Esophagus muscularis mucosa (tissue), 4 donors: ENCODE data around the gene CTDSPL. TPM values are rescaled to one million over a fixed set of nuclear protein-coding genes. Genes with fewer than 3 reads are reported as not detected.

ENCODE experiments used
- DNase-seq: peaks from one replicate; pipeline ENCODE4 v3.0.0-alpha.2; 2017; ENCODE audit errors: extremely low spot score
- H3K27ac ChIP-seq, 4 donors: fragments of 200-600 bp; sonication (generic); replicated peaks in 1 of 4; 1 replicate in 3 of 4; 2 replicates in 1 of 4; pipeline ENCODE4 v1.5.1; 2016 to 2019; ENCODE audit warnings: mild to moderate bottlenecking in 1 of 4
- H3K27me3 ChIP-seq, 4 donors: fragments of 200-600 bp; sonication (generic); one replicate each; pipeline versions ENCODE4 v1.5.1 to v1.6.0; 2016 to 2019
- H3K36me3 ChIP-seq, 4 donors: fragments of 200-600 bp; sonication (generic); one replicate each; pipeline ENCODE4 v1.5.1; 2016 to 2019
- H3K4me1 ChIP-seq, 4 donors: fragments of 200-600 bp; sonication (generic); one replicate each; pipeline ENCODE4 v1.5.1; 2016 to 2019
- H3K4me3 ChIP-seq, 4 donors: fragments of 200-600 bp; sonication (generic); 1 replicate in 2 of 4; 2 replicates in 2 of 4; pipeline ENCODE4 v1.5.1; 2016 to 2019; ENCODE audit warnings: mild to moderate bottlenecking in 4 of 4, moderate library complexity in 1 of 4
- H3K9me3 ChIP-seq, 4 donors: fragments of 200-600 bp; sonication (generic); 1 replicate in 3 of 4; 2 replicates in 1 of 4; pipeline ENCODE4 v1.5.1; 2016 to 2019
- CTCF ChIP-seq, 3 experiments: fragments of 200-600 bp in 2 of 3; fragments of 450-650 bp in 1 of 3; sonication (generic) in 2 of 3; IDR thresholded peaks; one replicate each; pipeline ENCODE4 v1.5.1; 2017 to 2019; ENCODE audit warnings: antibody characterized with exemption in 3 of 3, mild to moderate bottlenecking in 2 of 3, moderate library complexity in 1 of 3
- EP300 ChIP-seq: sonication (generic); formaldehyde crosslinking; IDR thresholded peaks from one replicate; pipeline ENCODE4 v1.6.1; 2017; ENCODE audit warnings: antibody characterized with exemption
- POLR2A ChIP-seq: fragments of 450-650 bp; IDR thresholded peaks from one replicate; pipeline ENCODE4 v1.6.1; 2017; ENCODE audit warnings: antibody characterized with exemption, moderate library complexity, mild to moderate bottlenecking, low read depth
- POLR2AphosphoS5 ChIP-seq, 2 donors: sonication (generic); formaldehyde crosslinking; IDR thresholded peaks; one replicate each; pipeline ENCODE4 v1.6.1; 2017; ENCODE audit warnings: antibody characterized with exemption in 2 of 2
- WGBS: methylation state at CpG from one replicate; pipeline ENCODE4 v1.1.5; 2018; 5-methylcytosine and 5-hydroxymethylcytosine counted together
- intact Hi-C: fragments of 100-400 bp; cut with DNase I; formaldehyde crosslinking; loops from one replicate; pipeline ENCODE4 v1.15.1; 2023
- total RNA-seq, 4 donors: library from RNA; depleted of rRNA; stranded (reverse); fragments of >200 nt; gene quantifications; one replicate each; pipeline versions ENCODE4 v1.1.0 to v1.2.1, GENCODE V29; 2016

CTDSPL gene
- total RNA-seq, 4 donors from 2014 or later: 39.9 to 60.6 (median 54.6) TPM

DNA sequence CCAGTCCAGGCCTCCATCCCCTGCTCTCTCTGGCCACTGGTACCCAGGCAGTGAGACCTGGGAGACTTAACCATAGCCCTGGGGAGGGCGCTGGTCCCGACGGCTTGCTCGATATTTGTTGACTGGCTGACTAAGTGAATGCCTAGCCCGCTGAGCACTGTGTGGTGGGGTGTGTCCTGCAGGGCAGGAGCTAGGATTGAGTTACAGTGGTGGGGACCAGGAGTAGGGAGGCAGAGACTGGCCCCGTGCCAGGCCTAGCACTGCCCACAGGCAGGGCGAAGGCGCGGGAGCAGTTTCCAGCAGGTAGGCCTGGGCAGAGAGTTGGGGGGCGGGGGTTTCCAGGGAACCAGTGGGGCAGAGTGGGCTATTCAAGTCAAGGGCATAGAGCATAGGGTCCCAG lies 128.8 kb downstream of the CTDSPL start, which contains the start of gene VILL:
Gene VILL (plus strand): TSS at position 260 of the 400 bp plus-strand sequence. CDS start 2,887 bp downstream, outside the sequence.
- no peaks in the 10 kb centered on the region for H3K27me3 ChIP-seq
- peaks cover 4 to 22% (median 18%) of the 10 kb centered on the region in 4 donors for H3K4me1 ChIP-seq
- H3K27ac ChIP-seq: no peak within 1 kb of the TSS
- no peaks in the 10 kb centered on the region for H3K36me3 ChIP-seq
- no peak for TF ChIP-seq EP300
- no peak for TF ChIP-seq POLR2AphosphoS5 (IDR thresholded peaks at IDR 0.05)
- TF ChIP-seq POLR2A: no peak
- TF ChIP-seq CTCF (IDR thresholded peaks at IDR 0.05): no peak
- no peak within 1 kb of the TSS for H3K4me3 ChIP-seq
- 92% methylated on average over 7 of the region's 10 CpGs for WGBS
- no peaks in the 10 kb centered on the region for H3K9me3 ChIP-seq
- no peak for DNase-seq
- intact Hi-C loops: no loop called here

- Histone ChIP-seq H3K27ac (no peak overlapping the region), H3K4me3 (no peak overlapping the region), H3K9me3 (no peaks in the 10 kb centered on the region), H3K36me3 (no peaks in the 10 kb centered on the region), H3K4me1 (peaks cover 4 to 22% (median 18%) of the 10 kb centered on the region in 4 donors), H3K27me3 (no peaks in the 10 kb centered on the region)
- intact Hi-C loops: no loop called here
- 56% methylated on average over 6 of the region's 6 CpGs for WGBS
- no peak for TF ChIP-seq POLR2A
- TF ChIP-seq CTCF (IDR thresholded peaks at IDR 0.05): no peak
- DNase-seq: no peak
Observed at GRCh38 chr3:37991109-37991508, 129.4 kb downstream of the CTDSPL start.

DNA sequence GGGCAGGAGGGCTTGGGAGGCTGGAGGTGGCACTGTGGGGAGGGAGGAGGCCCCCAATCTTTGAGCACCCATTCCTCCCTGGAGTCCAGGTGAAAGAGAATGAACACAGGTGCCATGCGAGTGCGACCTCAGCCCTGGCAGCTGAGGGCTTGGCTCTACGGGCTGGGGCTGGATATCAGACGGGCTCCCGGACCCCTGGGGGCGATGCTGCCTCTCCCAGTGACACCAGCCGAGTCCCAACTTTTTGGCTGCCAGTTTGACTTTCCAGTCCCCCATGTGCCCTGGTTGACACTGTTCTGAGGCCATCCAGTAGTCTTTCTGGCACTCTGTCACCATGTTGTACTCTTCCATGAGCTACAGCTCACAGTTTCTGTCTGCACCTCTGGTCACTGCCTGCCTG lies 130.1 kb downstream of the CTDSPL start:
- Histone ChIP-seq H3K9me3 (no peaks in the 10 kb centered on the region), H3K4me1 (peaks cover 4 to 22% (median 18%) of the 10 kb centered on the region in 4 donors), H3K36me3 (no peaks in the 10 kb centered on the region), H3K4me3 (no peak overlapping the region), H3K27me3 (no peaks in the 10 kb centered on the region), H3K27ac (no peak overlapping the region)
- TF ChIP-seq POLR2A (no peak), EP300 (no peak), POLR2AphosphoS5 (IDR thresholded peaks at IDR 0.05) (no peak), CTCF (IDR thresholded peaks at IDR 0.05) (no peak)
- intact Hi-C loops: no loop called here
- 86% methylated on average over 7 of the region's 7 CpGs for WGBS
- DNase-seq: no peak

DNA sequence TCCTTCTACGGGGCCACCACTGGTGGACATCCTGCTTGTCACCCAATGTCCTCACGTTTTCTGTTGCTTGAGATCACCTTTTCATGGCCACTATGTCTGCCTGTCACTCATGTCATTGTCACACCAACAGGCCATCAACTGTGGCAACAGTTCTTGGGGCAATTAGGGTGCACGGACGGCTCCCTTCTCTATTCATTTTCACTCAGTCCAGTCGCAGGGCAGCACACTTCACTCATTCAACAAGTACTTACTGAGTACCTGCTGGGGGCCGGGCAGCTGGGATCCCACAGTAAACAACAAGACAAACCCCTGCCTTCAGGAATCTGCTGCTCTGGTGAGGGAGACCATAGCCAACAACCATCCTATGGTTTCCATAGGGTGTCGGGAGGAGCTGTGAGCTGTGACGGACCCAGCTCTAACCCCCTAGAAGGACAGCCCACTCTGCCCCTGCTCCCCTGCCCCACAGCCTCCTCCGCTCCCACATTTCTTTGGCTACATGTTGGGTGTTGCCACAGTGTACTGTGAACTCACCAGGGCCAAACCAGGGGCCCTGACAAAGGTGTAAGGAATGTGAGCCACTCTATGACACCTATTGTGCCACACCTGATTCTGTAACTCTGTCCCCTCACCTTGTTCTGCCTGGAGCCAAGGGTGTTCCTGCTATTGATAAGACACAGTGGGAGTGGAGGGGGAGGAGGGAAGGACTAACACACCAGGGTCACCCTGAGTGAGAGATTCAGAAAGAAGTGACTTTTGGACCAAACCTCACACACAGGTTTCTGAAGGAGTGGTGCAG lies 130.8 kb downstream of the CTDSPL start:
- intact Hi-C loops: no loop called here
- Histone ChIP-seq H3K27me3 (no peaks in the 10 kb centered on the region), H3K4me1 (peaks cover 4 to 28% (median 20%) of the 10 kb centered on the region in 4 donors), H3K36me3 (no peaks in the 10 kb centered on the region), H3K27ac (no peak overlapping the region), H3K9me3 (no peaks in the 10 kb centered on the region), H3K4me3 (no peak overlapping the region)
- no peak for TF ChIP-seq EP300
- no peak for TF ChIP-seq CTCF (IDR thresholded peaks at IDR 0.05)
- TF ChIP-seq POLR2A: no peak
- TF ChIP-seq POLR2AphosphoS5 (IDR thresholded peaks at IDR 0.05): no peak
- no peak for DNase-seq
- 90% methylated on average over 9 of the region's 9 CpGs for WGBS
